Subcutaneous adipose tissue (tissue), 4 donors: ENCODE results near the gene ATP8A2. TPM values are rescaled to one million over a fixed set of nuclear protein-coding genes. Genes with fewer than 3 reads are reported as not detected.

ENCODE experiments used
- CTCF ChIP-seq: fragments of 450-650 bp; IDR thresholded peaks from one replicate; pipeline ENCODE4 v1.5.1; 2016; ENCODE audit warnings: low read depth, mild to moderate bottlenecking, control low read depth, antibody characterized with exemption, moderate library complexity
- total RNA-seq, 4 donors: library from RNA; depleted of rRNA; stranded (reverse); fragments of >200 nt; gene quantifications; one replicate each; pipeline ENCODE4 v1.1.0, GENCODE V29; 2016

Gene ATP8A2
- total RNA-seq, 4 donors from 2014 or later: under 0.01 to 0.17 TPM; not detected in 2

- no peak for TF ChIP-seq CTCF
Measured at GRCh38 chr13:25762795-25763377, 391.1 kb downstream of the ATP8A2 start.

GRCh38 chr13:25764378-25764777 lies 392.6 kb downstream of the ATP8A2 start:
- TF ChIP-seq CTCF: no peak

- no peak for TF ChIP-seq CTCF
Measured at GRCh38 chr13:25765266-25765665, 393.5 kb downstream of the ATP8A2 start.

GRCh38 chr13:25766576-25766975 lies 394.8 kb downstream of the ATP8A2 start:
- TF ChIP-seq CTCF: no peak

GRCh38 chr13:25766991-25767390 lies 395.2 kb downstream of the ATP8A2 start:
- TF ChIP-seq CTCF: no peak

- no peak for TF ChIP-seq CTCF
Measured at GRCh38 chr13:25768376-25768775, 396.6 kb downstream of the ATP8A2 start.

- no peak for TF ChIP-seq CTCF
Measured at GRCh38 chr13:25768838-25769237, 397.1 kb downstream of the ATP8A2 start.
